Measurements from ENCODE around the gene BLMH. TPM values are rescaled to one million over a fixed set of nuclear protein-coding genes. Genes with fewer than 3 reads are reported as not detected.

BLMH gene
- total RNA-seq, 1 donor from 2014 or later, result 26.0 TPM

DNA sequence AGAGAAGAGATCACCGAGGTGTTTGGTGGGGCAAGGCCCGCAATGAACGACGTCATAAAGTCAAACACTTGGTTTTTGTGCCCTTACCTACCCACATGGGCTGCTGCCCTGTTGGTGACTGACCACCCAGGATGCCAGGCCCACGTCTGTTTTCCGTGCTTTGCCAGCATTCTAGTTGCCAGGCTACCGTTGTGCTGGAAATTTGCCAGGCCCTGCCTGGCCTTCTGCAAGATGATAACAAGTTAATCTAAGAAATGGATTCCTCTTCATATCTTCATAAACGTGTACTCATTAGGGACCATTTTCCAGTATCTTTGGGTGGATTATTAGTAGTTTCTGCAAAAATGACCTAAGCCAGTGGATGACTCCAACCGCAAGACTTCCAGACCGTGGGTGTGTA, 91.6 kb downstream of the BLMH start:
- TF ChIP-seq, protein P1, sequence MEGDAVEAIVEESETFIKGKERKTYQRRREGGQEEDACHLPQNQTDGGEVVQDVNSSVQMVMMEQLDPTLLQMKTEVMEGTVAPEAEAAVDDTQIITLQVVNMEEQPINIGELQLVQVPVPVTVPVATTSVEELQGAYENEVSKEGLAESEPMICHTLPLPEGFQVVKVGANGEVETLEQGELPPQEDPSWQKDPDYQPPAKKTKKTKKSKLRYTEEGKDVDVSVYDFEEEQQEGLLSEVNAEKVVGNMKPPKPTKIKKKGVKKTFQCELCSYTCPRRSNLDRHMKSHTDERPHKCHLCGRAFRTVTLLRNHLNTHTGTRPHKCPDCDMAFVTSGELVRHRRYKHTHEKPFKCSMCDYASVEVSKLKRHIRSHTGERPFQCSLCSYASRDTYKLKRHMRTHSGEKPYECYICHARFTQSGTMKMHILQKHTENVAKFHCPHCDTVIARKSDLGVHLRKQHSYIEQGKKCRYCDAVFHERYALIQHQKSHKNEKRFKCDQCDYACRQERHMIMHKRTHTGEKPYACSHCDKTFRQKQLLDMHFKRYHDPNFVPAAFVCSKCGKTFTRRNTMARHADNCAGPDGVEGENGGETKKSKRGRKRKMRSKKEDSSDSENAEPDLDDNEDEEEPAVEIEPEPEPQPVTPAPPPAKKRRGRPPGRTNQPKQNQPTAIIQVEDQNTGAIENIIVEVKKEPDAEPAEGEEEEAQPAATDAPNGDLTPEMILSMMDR (IDR thresholded peaks at IDR 0.05), result no peak
- DNase-seq (no peak), ATAC-seq (no peak)
- intact Hi-C loops (cut with DNase I), result no loop called here
- H3K36me3 ChIP-seq, result no peaks in the 10 kb centered on the region
- H3K4me3 ChIP-seq, result no peak overlapping the region
- H3K4me1 ChIP-seq, result no peaks in the 10 kb centered on the region
- H3K9me3 ChIP-seq, result no peaks in the 10 kb centered on the region
- no peaks in the 10 kb centered on the region for H3K27me3 ChIP-seq
- H3K27ac ChIP-seq, result no peak overlapping the region

DNA sequence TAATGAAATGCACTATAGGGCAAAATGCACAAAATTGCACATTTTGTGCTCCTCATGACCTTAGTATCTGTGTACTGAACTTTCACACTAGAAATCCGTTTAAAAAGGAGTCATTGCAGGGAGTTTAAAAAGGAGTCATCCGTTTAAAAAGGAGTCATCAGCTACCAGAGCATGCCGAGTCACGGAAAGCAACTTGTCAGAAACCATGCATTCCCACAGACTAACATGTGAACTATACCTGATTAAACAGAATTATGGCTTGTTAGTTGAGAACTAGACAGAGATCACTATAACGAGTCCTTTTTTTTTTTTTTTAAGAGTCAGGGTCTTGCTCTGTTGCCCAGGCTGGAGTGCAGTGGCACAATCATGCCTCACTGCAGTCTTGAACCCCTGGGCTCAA, 92.1 kb downstream of the BLMH start:
- Histone ChIP-seq H3K9me3 (no peaks in the 10 kb centered on the region), H3K27ac (no peak overlapping the region), H3K36me3 (no peaks in the 10 kb centered on the region), H3K4me1 (no peaks in the 10 kb centered on the region), H3K27me3 (no peaks in the 10 kb centered on the region), H3K4me3 (no peak overlapping the region)
- intact Hi-C loops (cut with DNase I), result no loop called here
- TF ChIP-seq, protein P1 (IDR thresholded peaks at IDR 0.05), result no peak
- ATAC-seq (no peak), DNase-seq (no peak)

Other genes with a start within 250 kb of the BLMH start
- gene NSRP1, start 175.1 kb downstream of the BLMH start, total RNA-seq, result 31.0 TPM
- gene SLC6A4, start 56.2 kb downstream of the BLMH start, total RNA-seq, result 72.9 TPM
- not detected for gene TMIGD1, start 42.1 kb upstream of the BLMH start, total RNA-seq
- 75.3 TPM for gene CPD, start 87.0 kb upstream of the BLMH start, total RNA-seq
- gene GOSR1, start 185.5 kb upstream of the BLMH start, total RNA-seq, result 48.9 TPM